PC-3 (cell line): ENCODE results near the gene MRPS25.

Source experiments
- CTCF ChIP-seq: fragments of 300-600 bp; sonication (generic); conservative IDR thresholded peaks from 2 replicates; pipeline ENCODE4 v1.5.1; 2017; ENCODE audit warnings: antibody characterized with exemption, low read depth, mild to moderate bottlenecking, low read length
- EZH2 ChIP-seq: fragments of 300-600 bp; sonication (generic); IDR thresholded peaks from one replicate; pipeline ENCODE4 v1.6.1; 2017; ENCODE audit warnings: antibody characterized with exemption, mild to moderate bottlenecking, low read length; ENCODE audit not compliant: unreplicated experiment
- EZH2phosphoT487 ChIP-seq: fragments of 300-600 bp; sonication (generic); IDR thresholded peaks from 2 replicates; pipeline ENCODE4 v1.6.1; 2018; ENCODE audit warnings: mild to moderate bottlenecking, antibody characterized with exemption, low read length, borderline replicate concordance

GRCh38 chr3:15010664-15011063, 54.5 kb downstream of the MRPS25 start:
- TF ChIP-seq CTCF (no peak), EZH2 (no peak), EZH2phosphoT487 (no peak)
